Endothelial cell of umbilical vein (primary cell): ENCODE data around the gene NEDD4L. TPM values are rescaled to one million over a fixed set of nuclear protein-coding genes. Genes with fewer than 3 reads are reported as not detected.

Experiments
- BruUV-seq: library from RNA; stranded (reverse); fragments of 400-500 nt; replicated peaks from 2 replicates; lab custom pipeline; 2021; lab: Mats Ljungman, UMichigan
- CTCF ChIA-PET: fragments of 300-600, 350-600 bp; sonication (Branson Sonifier 250); formaldehyde crosslinking; loops from one replicate; lab custom pipeline; 2021; ENCODE audit warnings: antibody characterized with exemption, inconsistent platforms; lab: Charles Lee
- POLR2A ChIA-PET: fragments of 300-600, 350-600 bp; sonication (Branson Sonifier 250); formaldehyde crosslinking; loops from one replicate; lab custom pipeline; 2021; ENCODE audit warnings: antibody characterized with exemption, inconsistent platforms; lab: Charles Lee
- DNase-seq: peaks from one replicate; pipeline ENCODE4 v3.0.0-alpha.2; 2011; ENCODE audit warnings: low read depth, low spot score
- FAIRE-seq: peaks from 2 replicates; lab custom pipeline; 2011; peaks lifted over from hg19 to GRCh38; lab: Jason Lieb, UNC
- H2AFZ ChIP-seq: 2 replicates; pipeline ENCODE4 v1.6.0; 2012; ENCODE audit warnings: low read depth, low read length, control low read depth, inconsistent platforms
- H3K27ac ChIP-seq: 2 replicates; pipeline ENCODE4 v1.5.1; 2011; ENCODE audit warnings: low read depth, mild to moderate bottlenecking, control low read depth, low read length, moderate library complexity; ENCODE audit not compliant: insufficient read depth
- H3K27me3 ChIP-seq, 2 experiments: 2 replicates each; pipeline versions ENCODE4 v1.6.0 to v1.6.1; 2011; ENCODE audit warnings: low read length in 2 of 2, mixed read lengths in 1 of 2; ENCODE audit not compliant: control insufficient read depth in 2 of 2, insufficient read depth in 2 of 2
- H3K36me3 ChIP-seq, 2 experiments: 2 replicates in 1 of 2; 3 replicates in 1 of 2; pipeline ENCODE4 v1.5.1; 2011; ENCODE audit warnings: low read length in 2 of 2, mild to moderate bottlenecking in 1 of 2, moderate library complexity in 1 of 2; ENCODE audit not compliant: control insufficient read depth in 2 of 2, insufficient read depth in 2 of 2; ENCODE audit errors: extremely low read depth in 1 of 2
- H3K4me1 ChIP-seq: 3 replicates; pipeline ENCODE4 v1.5.1; 2011; ENCODE audit warnings: mild to moderate bottlenecking, low read length; ENCODE audit not compliant: control insufficient read depth, insufficient read depth; ENCODE audit errors: extremely low read depth
- H3K4me2 ChIP-seq: 2 replicates; pipeline ENCODE4 v1.6.1; 2011; ENCODE audit warnings: low read length, control low read depth, mixed read lengths; ENCODE audit not compliant: insufficient read depth
- H3K4me3 ChIP-seq, 3 experiments: fragments of 200-600 bp in 1 of 3; sonication (generic), shearing (Covaris generic) in 1 of 3; replicated peaks in 1 of 3; 2 replicates each; pipeline ENCODE4 v1.5.1; 2011 to 2016; ENCODE audit warnings: control low read depth in 3 of 3, low read length in 3 of 3, mild to moderate bottlenecking in 2 of 3, inconsistent platforms in 1 of 3, low read depth in 1 of 3, moderate library complexity in 1 of 3; ENCODE audit not compliant: insufficient read depth in 1 of 3
- H3K79me2 ChIP-seq: 2 replicates; pipeline ENCODE4 v1.6.0; 2012; ENCODE audit warnings: low read length, inconsistent platforms; ENCODE audit not compliant: control insufficient read depth, insufficient read depth
- H3K9ac ChIP-seq: replicated peaks from 2 replicates; pipeline ENCODE3; 2011; ENCODE audit warnings: low read length, control low read depth; ENCODE audit not compliant: insufficient read depth; ENCODE audit errors: extremely low read depth
- H3K9me1 ChIP-seq: replicated peaks from 3 replicates; pipeline ENCODE4 v1.6.0; 2011; ENCODE audit warnings: mild to moderate bottlenecking, low read length; ENCODE audit not compliant: control insufficient read depth, insufficient read depth; ENCODE audit errors: extremely low read depth
- H3K9me3 ChIP-seq: replicated peaks from 2 replicates; pipeline ENCODE4 v1.5.1; 2012; ENCODE audit warnings: low read length, inconsistent platforms; ENCODE audit not compliant: control insufficient read depth, insufficient read depth
- H4K20me1 ChIP-seq: replicated peaks from 2 replicates; pipeline ENCODE3; 2011; ENCODE audit warnings: mild to moderate bottlenecking, low read length; ENCODE audit not compliant: control insufficient read depth, insufficient read depth; ENCODE audit errors: extremely low read depth
- FOS ChIP-seq: IDR thresholded peaks from 2 replicates; pipeline ENCODE4 v1.6.1; 2011; ENCODE audit warnings: mild to moderate bottlenecking, low read length, moderate library complexity, borderline replicate concordance; ENCODE audit not compliant: insufficient read depth
- GATA2 ChIP-seq: IDR thresholded peaks from 2 replicates; pipeline ENCODE4 v1.7.0; 2011; ENCODE audit warnings: low read depth, mild to moderate bottlenecking, moderate library complexity, mixed read lengths, low read length; ENCODE audit not compliant: insufficient read length, insufficient read depth
- MYC ChIP-seq: IDR thresholded peaks from one replicate; pipeline ENCODE4 v1.6.1; 2011; ENCODE audit warnings: mild to moderate bottlenecking, low read depth, low read length
- POLR2A ChIP-seq: IDR thresholded peaks from 2 replicates; pipeline ENCODE4 v1.6.1; 2012; ENCODE audit warnings: low read depth, mild to moderate bottlenecking, control low read depth, low read length
- POLR2AphosphoS5 ChIP-seq: IDR thresholded peaks from 2 replicates; pipeline ENCODE4 v1.6.1; 2012; ENCODE audit warnings: low read depth, mild to moderate bottlenecking, control low read depth, low read length, moderate library complexity; ENCODE audit not compliant: insufficient read depth
- dilution Hi-C: fragments of 300-500 bp; cut with MboI; formaldehyde crosslinking; loops from one replicate; pipeline ENCODE4 v1.15.0; 2019; ENCODE audit warnings: low sequenced_read_pairs; ENCODE audit not compliant: extremely low pct_ligation_motif_present
- intact Hi-C: fragments of 100-400 bp; cut with micrococcal nuclease; formaldehyde crosslinking; loops from one replicate; pipeline ENCODE4 v1.10.0; 2022
- polyA plus RNA-seq, 4 experiments: library from polyadenylated mRNA; depleted of rRNA in 3 of 4; stranded (reverse) in 3 of 4; unstranded in 1 of 4; fragments of >200 nt; gene quantifications; 2 replicates each; pipeline versions ENCODE4 v1.2.1 to v1.2.3, GENCODE V29; 2011 to 2012; ENCODE audit warnings: missing spikeins in 1 of 4
- total RNA-seq: library from RNA; stranded (reverse); gene quantifications from 2 replicates; pipeline ENCODE4 v1.2.3, GENCODE V29; 2021
- TF ChIP-seq, protein P1 (sequence below), 2 donors: IDR thresholded peaks; 1 replicate in 1 of 2; 2 replicates in 1 of 2; pipeline ENCODE4 v1.5.1; 2011; ENCODE audit warnings: low read length in 2 of 2, mild to moderate bottlenecking in 2 of 2, moderate library complexity in 2 of 2, control low read depth in 1 of 2, inconsistent platforms in 1 of 2, low read depth in 1 of 2; ENCODE audit not compliant: insufficient read depth in 1 of 2; ENCODE audit errors: extremely low read depth in 1 of 2
- TF ChIP-seq, protein P2 (sequence below): IDR thresholded peaks from 2 replicates; pipeline ENCODE4 v1.6.1; 2011; ENCODE audit not compliant: insufficient read depth, insufficient read length

Gene NEDD4L
- total and polyA plus RNA-seq, 2 donors (not counting 3 experiments of a cell fraction or from before 2014, with no cell fraction given), result 20.5 to 78.9 TPM

DNA sequence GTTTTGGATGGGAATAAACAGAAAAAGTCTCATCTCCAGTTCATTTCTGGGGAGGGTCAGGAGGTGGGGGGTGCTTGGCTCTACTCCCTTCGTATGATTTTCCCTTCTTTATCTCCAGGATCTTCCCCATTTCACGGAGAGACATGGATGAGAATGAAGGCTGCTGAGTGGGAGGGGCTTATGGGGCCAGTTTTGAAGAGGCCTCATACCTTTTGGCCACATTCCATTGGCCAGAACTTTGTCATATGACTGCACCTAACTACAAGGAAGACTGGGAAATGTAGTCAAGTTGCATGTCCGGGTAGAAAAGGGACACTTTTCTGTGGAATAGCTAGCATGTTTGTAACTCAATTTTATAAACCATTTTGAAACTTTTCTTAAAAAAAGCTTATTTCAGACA, 117.6 kb downstream of the NEDD4L start:
- dilution Hi-C loops, result no loop called here
- Histone ChIP-seq H3K4me2 (no peak overlapping the region), H3K4me1 (peaks cover 7% of the 10 kb centered on the region), H3K79me2 (no peaks in the 10 kb centered on the region), H3K36me3 (no peaks in the 10 kb centered on the region), H3K4me3 (no peak overlapping the region), H3K27me3 (no peaks in the 10 kb centered on the region), H3K9me3 (no peaks in the 10 kb centered on the region), H2AFZ (no peak overlapping the region), H4K20me1 (no peaks in the 10 kb centered on the region), H3K9me1 (no peaks in the 10 kb centered on the region), H3K27ac (no peak overlapping the region), H3K9ac (no peak overlapping the region)
- intact Hi-C loops, result no loop called here
- ChIA-PET CTCF (interaction anchor here (0.6 to 2.2 kb wide), 3 partner anchors 16 to 85 kb away, joined by 3 to 6 read pairs (median 4); no protein-coding TSS in a partner anchor), POLR2A (no interaction called here)
- BruUV-seq, result no TSS peak
- DNase-seq (no peak), FAIRE-seq (no peak)
- TF ChIP-seq, protein P1, sequence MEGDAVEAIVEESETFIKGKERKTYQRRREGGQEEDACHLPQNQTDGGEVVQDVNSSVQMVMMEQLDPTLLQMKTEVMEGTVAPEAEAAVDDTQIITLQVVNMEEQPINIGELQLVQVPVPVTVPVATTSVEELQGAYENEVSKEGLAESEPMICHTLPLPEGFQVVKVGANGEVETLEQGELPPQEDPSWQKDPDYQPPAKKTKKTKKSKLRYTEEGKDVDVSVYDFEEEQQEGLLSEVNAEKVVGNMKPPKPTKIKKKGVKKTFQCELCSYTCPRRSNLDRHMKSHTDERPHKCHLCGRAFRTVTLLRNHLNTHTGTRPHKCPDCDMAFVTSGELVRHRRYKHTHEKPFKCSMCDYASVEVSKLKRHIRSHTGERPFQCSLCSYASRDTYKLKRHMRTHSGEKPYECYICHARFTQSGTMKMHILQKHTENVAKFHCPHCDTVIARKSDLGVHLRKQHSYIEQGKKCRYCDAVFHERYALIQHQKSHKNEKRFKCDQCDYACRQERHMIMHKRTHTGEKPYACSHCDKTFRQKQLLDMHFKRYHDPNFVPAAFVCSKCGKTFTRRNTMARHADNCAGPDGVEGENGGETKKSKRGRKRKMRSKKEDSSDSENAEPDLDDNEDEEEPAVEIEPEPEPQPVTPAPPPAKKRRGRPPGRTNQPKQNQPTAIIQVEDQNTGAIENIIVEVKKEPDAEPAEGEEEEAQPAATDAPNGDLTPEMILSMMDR (IDR thresholded peaks at IDR 0.05; ENCODE audit: extremely low read depth in 1 of 2, insufficient read depth in 1 of 2, low read depth in 1 of 2, low read length in 2 of 2), result no peak
- TF ChIP-seq, protein P2, sequence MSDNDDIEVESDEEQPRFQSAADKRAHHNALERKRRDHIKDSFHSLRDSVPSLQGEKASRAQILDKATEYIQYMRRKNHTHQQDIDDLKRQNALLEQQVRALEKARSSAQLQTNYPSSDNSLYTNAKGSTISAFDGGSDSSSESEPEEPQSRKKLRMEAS, result no peak
- no peak for TF ChIP-seq POLR2A
- TF ChIP-seq FOS, result no peak
- no peak for TF ChIP-seq MYC
- no peak for TF ChIP-seq POLR2AphosphoS5
- no peak for TF ChIP-seq GATA2
